Pancreas (tissue), 10 donors: ENCODE measurements around the gene TMEM217. TPM values are rescaled to one million over a fixed set of nuclear protein-coding genes. Genes with fewer than 3 reads are reported as not detected.
A peak's percentile ranks its signal among the peaks of the same experiment; 100 is the strongest.

ENCODE experiments used
- ATAC-seq, 4 donors: fragments of 200-7000 bp; cut with Tn5 transposase; one replicate each; pipeline versions ENCODE4 v1.8.0 to v1.9.1; 2020; ENCODE audit warnings: mild to moderate bottlenecking in 4 of 4, moderate library complexity in 4 of 4
- DNase-seq, 6 donors: peaks; one replicate each; pipeline ENCODE4 v3.0.0-alpha.2; 2020
- FAIRE-seq: peaks from 2 replicates; lab custom pipeline; 2012; peaks lifted over from hg19 to GRCh38; lab: Jason Lieb, UNC
- H3K27ac ChIP-seq, 4 donors: fragments of 200-600 bp; sonication (generic); 1 replicate in 3 of 4; 2 replicates in 1 of 4; pipeline versions ENCODE4 v1.5.0 to v1.8.0; 2020
- H3K27me3 ChIP-seq, 4 donors: fragments of 200-600 bp; one replicate each; pipeline ENCODE4 v1.8.0; 2021
- H3K36me3 ChIP-seq, 3 donors: fragments of 200-600 bp; sonication (generic) in 1 of 3; one replicate each; pipeline versions ENCODE4 v1.5.0 to v1.8.0; 2020 to 2021
- H3K4me1 ChIP-seq, 3 donors: fragments of 200-600 bp; one replicate each; pipeline ENCODE4 v1.8.0; 2021
- H3K4me3 ChIP-seq, 4 donors: fragments of 200-600 bp; sonication (generic) in 2 of 4; one replicate each; pipeline versions ENCODE4 v1.5.0 to v1.8.0; 2020 to 2021
- H3K9me3 ChIP-seq, 4 donors: fragments of 200-600 bp; one replicate each; pipeline ENCODE4 v1.8.0; 2021
- CTCF ChIP-seq, 4 donors: fragments of 200-600 bp; sonication (generic) in 3 of 4; IDR thresholded peaks; one replicate each; pipeline versions ENCODE4 v1.5.0 to v1.8.0; 2021; ENCODE audit warnings: antibody characterized with exemption in 4 of 4
- WGBS, 2 donors: extraction: QIAGEN DNeasy Blood & Tissue Kit; methylation state at CpG; one replicate each; pipeline ENCODE4 v1.1.7; 2013; 5-methylcytosine and 5-hydroxymethylcytosine counted together
- intact Hi-C, 3 donors: fragments of 100-400 bp; cut with DNase I; formaldehyde crosslinking; loops; one replicate each; pipeline versions ENCODE4 v1.11.1 to v1.14.2; 2022
- polyA plus RNA-seq, 2 donors: library from polyadenylated mRNA; stranded (reverse); fragments of 200-250 nt; gene quantifications; one replicate each; pipeline ENCODE4 v1.2.3, GENCODE V29; 2013
- total RNA-seq, 6 donors: library from RNA; stranded (reverse); fragmentation: NEBNext Ultra II Directional in 4 of 6; extraction: Animal tissue kit (Norgen Biotek cat#: 25700) in 4 of 6; gene quantifications; one replicate each; pipeline versions ENCODE4 v1.2.1 to v1.2.4, GENCODE V29; 2021 to 2023
- donor health status: healthy with polysubstance abuse.
- donor health status: DM: no; HTN: no; CAD: no; lungs with moderate emphysema.
- donor health status: DM: no; HTN: no; CAD: no.
- donor health status: control.
- donor health status: control.
- donor health status: Bipolar disorder and iron deficiency.
- donor health status: DM: yes; HTN: yes; CAD: no.
- donor health status: DM: no; HTN: no; CAD: no.
- donor health status: DM: no; HTN: no; CAD: no.
- donor health status: DM: yes; HTN: yes; CAD: no.

TMEM217 gene
- total and polyA plus RNA-seq, 8 donors, result 0.19 to 2.1 (median 1.3) TPM

GRCh38 chr6:37212268-37212667 is 45.7 kb downstream of the TMEM217 start:
- Histone ChIP-seq H3K27ac (no peak overlapping the region), H3K4me3 (no peak overlapping the region), H3K4me1 (no peaks in the 10 kb centered on the region), H3K27me3 (no peaks in the 10 kb centered on the region), H3K36me3 (no peaks in the 10 kb centered on the region), H3K9me3 (no peaks in the 10 kb centered on the region)
- ATAC-seq (no peak), DNase-seq (no peak), FAIRE-seq (no peak)
- WGBS, 2 donors, result 81 to 83% methylated on average over 9 of the region's 9 CpGs
- intact Hi-C loops, result loop anchor here in 1 of 3 donors (10.0 kb wide), 1 partner anchor 447 kb away; no protein-coding TSS in a partner anchor
- no peak for TF ChIP-seq CTCF (IDR thresholded peaks at IDR 0.05)

GRCh38 chr6:37210313-37210968 is 47.5 kb downstream of the TMEM217 start:
- Histone ChIP-seq H3K27ac (no peak overlapping the region), H3K36me3 (no peaks in the 10 kb centered on the region), H3K4me3 (no peak overlapping the region), H3K27me3 (no peaks in the 10 kb centered on the region), H3K4me1 (no peaks in the 10 kb centered on the region), H3K9me3 (no peaks in the 10 kb centered on the region)
- DNase-seq, result peak in 4 of 6 donors; percentile 61 to 86 (median 70)
- TF ChIP-seq CTCF (IDR thresholded peaks at IDR 0.05), result peak; percentile 72 to 96 (median 89)
- peak; percentile 75 to 94 (median 92) for ATAC-seq
- FAIRE-seq, result no peak
- 65 to 66% methylated on average over 7 of the region's 7 CpGs for WGBS, 2 donors
- intact Hi-C loops, result loop anchor here in 1 of 3 donors (10.0 kb wide), 1 partner anchor 446 kb away; no protein-coding TSS in a partner anchor

- DNase-seq (no peak), ATAC-seq (no peak), FAIRE-seq (no peak)
- Histone ChIP-seq H3K27me3 (no peaks in the 10 kb centered on the region), H3K36me3 (no peaks in the 10 kb centered on the region), H3K27ac (no peak overlapping the region), H3K4me1 (no peaks in the 10 kb centered on the region), H3K9me3 (no peaks in the 10 kb centered on the region), H3K4me3 (no peak overlapping the region)
- intact Hi-C loops, result loop anchor here in 2 of 3 donors (5.0 to 10.0 kb wide), 4 partner anchors 155 to 445 kb away; no protein-coding TSS in a partner anchor
- WGBS, 2 donors, result 64 to 78% methylated on average over 12 of the region's 12 CpGs
- no peak for TF ChIP-seq CTCF (IDR thresholded peaks at IDR 0.05)
Observed at GRCh38 chr6:37209461-37210205, 48.3 kb downstream of the TMEM217 start.

- H3K27me3 ChIP-seq, result no peaks in the 10 kb centered on the region
- no peaks in the 10 kb centered on the region for H3K9me3 ChIP-seq
- no peak for FAIRE-seq
- no peaks in the 10 kb centered on the region for H3K4me1 ChIP-seq
- ATAC-seq, result no peak
- intact Hi-C loops, result loop anchor here in 2 of 3 donors (5.0 to 10.0 kb wide), 3 partner anchors 154 to 434 kb away; no protein-coding TSS in a partner anchor
- no peak for TF ChIP-seq CTCF (IDR thresholded peaks at IDR 0.05)
- H3K4me3 ChIP-seq, result no peak overlapping the region
- 86 to 87% methylated on average over 7 of the region's 7 CpGs for WGBS, 2 donors
- no peaks in the 10 kb centered on the region for H3K36me3 ChIP-seq
- no peak overlapping the region for H3K27ac ChIP-seq
- no peak for DNase-seq
Observed at GRCh38 chr6:37208793-37209192, 49.2 kb downstream of the TMEM217 start.
